CD8-positive, alpha-beta memory T cell (primary cell): ENCODE results near the gene TARS2. TPM values are rescaled to one million over a fixed set of nuclear protein-coding genes. Genes with fewer than 3 reads are reported as not detected.

Experiments
- CTCF ChIA-PET: fragments of 350-600 bp; sonication (Branson Sonifier 250); formaldehyde crosslinking; loops from one replicate; lab custom pipeline; 2021; ENCODE audit warnings: antibody characterized with exemption; lab: Charles Lee
- POLR2A ChIA-PET: fragments of 350-600 bp; sonication (Branson Sonifier 250); formaldehyde crosslinking; loops from one replicate; lab custom pipeline; 2021; ENCODE audit warnings: antibody characterized with exemption; lab: Charles Lee
- DNase-seq, 5 donors: peaks; one replicate each; pipeline versions ENCODE4 v3.0.0 to v3.0.0-alpha.2; 2020 to 2022; ENCODE audit warnings: mixed read lengths in 1 of 5
- H3K27ac ChIP-seq: one replicate; pipeline ENCODE4 v1.7.0; 2013; ENCODE audit warnings: low read depth, mild to moderate bottlenecking, low read length, moderate library complexity
- H3K27me3 ChIP-seq: 2 replicates; pipeline ENCODE4 v1.7.0; 2013; ENCODE audit warnings: low read length, mild to moderate bottlenecking; ENCODE audit not compliant: insufficient read depth, poor library complexity, severe bottlenecking
- H3K36me3 ChIP-seq: 2 replicates; pipeline ENCODE4 v1.7.0; 2013; ENCODE audit warnings: mild to moderate bottlenecking, low read length, moderate library complexity; ENCODE audit not compliant: insufficient read depth
- H3K4me1 ChIP-seq: 2 replicates; pipeline ENCODE4 v1.7.0; 2013; ENCODE audit warnings: mild to moderate bottlenecking, low read length, moderate library complexity; ENCODE audit not compliant: insufficient read depth
- H3K4me3 ChIP-seq: 2 replicates; pipeline ENCODE4 v1.7.0; 2013; ENCODE audit warnings: mild to moderate bottlenecking, low read length
- H3K9me3 ChIP-seq: 2 replicates; pipeline ENCODE4 v1.7.0; 2013; ENCODE audit warnings: mild to moderate bottlenecking, low read length
- H3K27ac Mint-ChIP-seq, 8 donors: one replicate each; pipeline ENCODE4 v1.8.0; 2020 to 2021; ENCODE audit warnings: mixed read lengths in 8 of 8, mild to moderate bottlenecking in 6 of 8, inconsistent platforms in 3 of 8, moderate library complexity in 3 of 8
- H3K27me3 Mint-ChIP-seq, 2 donors: one replicate each; pipeline ENCODE4 v1.8.0; 2020 to 2021; ENCODE audit warnings: mixed read lengths in 2 of 2, mild to moderate bottlenecking in 1 of 2, moderate library complexity in 1 of 2
- H3K36me3 Mint-ChIP-seq, 3 donors: one replicate each; pipeline ENCODE4 v1.8.0; 2020 to 2021; ENCODE audit warnings: mixed read lengths in 3 of 3, inconsistent platforms in 1 of 3, mild to moderate bottlenecking in 1 of 3
- H3K4me1 Mint-ChIP-seq, 3 donors: one replicate each; pipeline ENCODE4 v1.8.0; 2020 to 2021; ENCODE audit warnings: mixed read lengths in 3 of 3, inconsistent platforms in 1 of 3, mild to moderate bottlenecking in 1 of 3
- H3K4me3 Mint-ChIP-seq, 7 donors: one replicate each; pipeline ENCODE4 v1.8.0; 2020 to 2021; ENCODE audit warnings: mixed read lengths in 7 of 7, mild to moderate bottlenecking in 6 of 7, moderate library complexity in 4 of 7, inconsistent platforms in 2 of 7
- H3K9me3 Mint-ChIP-seq, 5 donors: one replicate each; pipeline ENCODE4 v1.8.0; 2020 to 2022; ENCODE audit warnings: mixed read lengths in 5 of 5, mild to moderate bottlenecking in 3 of 5, moderate library complexity in 2 of 5, inconsistent platforms in 1 of 5
- polyA plus RNA-seq: library from polyadenylated mRNA; unstranded; fragments of 300-500 nt; fragmentation: Illumina TruSeq; gene quantifications from one replicate; pipeline ENCODE4 v1.2.3, GENCODE V29; 2021
- total RNA-seq, 2 experiments: library from RNA; stranded (reverse); gene quantifications; one replicate each; pipeline ENCODE4 v1.2.3, GENCODE V29; 2021

The TARS2 gene
- total and polyA plus RNA-seq, 3 experiments from 2014 or later, result 29.0 to 51.2 (median 49.7) TPM

DNA sequence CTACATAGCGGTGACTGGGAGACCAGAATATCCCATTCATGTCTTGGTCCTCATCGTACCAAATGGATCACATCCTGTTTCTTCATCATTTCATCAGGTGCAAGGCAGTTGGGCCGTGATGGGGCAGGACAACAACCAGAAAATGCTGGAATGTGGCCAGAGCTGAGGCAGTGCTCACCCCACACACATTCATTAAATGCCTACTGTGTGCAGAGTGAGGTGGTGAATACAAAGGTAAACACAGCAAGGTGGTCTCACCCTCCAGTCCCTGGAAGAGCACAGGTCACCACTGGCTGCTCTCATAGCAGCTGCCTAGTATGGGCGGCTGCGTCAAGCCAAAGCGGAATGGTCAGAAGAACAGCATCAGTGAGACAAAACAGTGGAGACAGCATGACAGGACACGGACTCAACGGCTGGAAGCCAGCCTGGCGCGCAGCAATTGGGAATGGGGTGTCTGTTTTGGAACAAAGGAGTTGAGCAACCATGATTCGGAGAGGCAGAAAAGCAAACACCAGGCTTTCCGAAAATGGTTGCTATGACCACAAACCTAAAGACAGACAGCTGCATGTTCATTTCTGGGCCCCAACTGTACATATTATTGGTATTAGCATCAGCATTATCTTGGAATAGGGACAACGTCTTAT is 56.4 kb downstream of the TARS2 start:
- peaks cover 4% of the 10 kb centered on the region in 3 donors for H3K4me1 Mint-ChIP-seq
- Histone ChIP-seq H3K4me3 (no peak overlapping the region), H3K4me1 (peaks cover 3% of the 10 kb centered on the region), H3K9me3 (no peaks in the 10 kb centered on the region), H3K27ac (no peak overlapping the region), H3K27me3 (no peaks in the 10 kb centered on the region), H3K36me3 (no peaks in the 10 kb centered on the region)
- ChIA-PET POLR2A (no interaction called here), CTCF (interaction anchor here (0.6 to 1.2 kb wide), 3 partner anchors 11 to 707 kb away, joined by 4 to 6 read pairs (median 4); no protein-coding TSS in a partner anchor)
- no peaks in the 10 kb centered on the region for H3K36me3 Mint-ChIP-seq
- DNase-seq, result no peak
- peaks cover 27 to 36% of the 10 kb centered on the region in 2 donors for H3K27me3 Mint-ChIP-seq
- H3K4me3 Mint-ChIP-seq, result no peak overlapping the region
- no peaks in the 10 kb centered on the region for H3K9me3 Mint-ChIP-seq
- H3K27ac Mint-ChIP-seq, result no peak overlapping the region

DNA sequence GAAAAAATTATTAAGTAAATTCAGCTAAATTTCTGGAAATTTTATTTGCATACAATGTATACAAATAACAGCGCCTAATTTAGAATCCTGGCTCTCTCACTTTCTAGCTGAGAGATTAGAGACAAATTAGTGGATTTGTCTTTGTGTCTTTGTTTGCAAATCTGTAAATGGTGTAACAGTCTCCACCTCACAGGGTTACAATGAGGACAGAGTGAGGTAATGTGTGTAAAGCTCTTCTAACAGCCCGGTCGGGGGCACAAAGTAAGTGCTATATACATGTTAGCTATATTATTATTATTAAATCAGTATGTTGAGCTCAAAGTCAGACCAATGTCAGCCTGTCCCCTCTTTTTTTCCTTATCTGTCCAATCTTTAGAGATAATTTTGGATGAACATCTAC is 57.0 kb downstream of the TARS2 start:
- POLR2A ChIA-PET, result no interaction called here

DNA sequence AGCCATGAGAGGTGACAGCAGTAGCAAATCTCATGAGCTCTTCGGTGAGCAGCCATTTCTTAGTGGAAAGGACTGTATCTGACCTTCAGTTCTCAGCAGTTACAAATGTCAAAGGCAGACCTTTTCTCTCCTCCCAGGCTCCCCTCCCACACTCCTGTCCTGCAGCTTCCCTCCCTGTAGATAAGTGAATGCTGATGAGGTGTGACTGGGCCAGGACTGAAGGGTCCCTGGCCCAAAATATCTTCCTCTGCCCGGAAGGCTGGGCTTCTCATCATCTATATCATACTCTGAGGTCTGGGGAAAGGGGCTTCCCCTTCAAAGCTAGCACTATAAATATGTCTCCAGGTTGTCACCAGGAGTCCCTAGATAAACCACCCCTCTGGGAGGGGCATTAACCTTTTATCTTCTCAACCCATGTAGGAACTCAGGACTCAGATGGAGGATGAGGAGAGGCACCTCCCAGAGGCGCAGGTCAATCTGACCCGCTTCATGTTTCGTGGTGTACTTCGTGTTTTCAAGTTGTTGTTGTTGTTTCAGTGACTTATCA is 58.3 kb downstream of the TARS2 start:
- H3K27me3 ChIP-seq, result no peaks in the 10 kb centered on the region

More for the DNA sequence above, 57.0 kb downstream of the TARS2 start:
- no peaks in the 10 kb centered on the region for H3K36me3 Mint-ChIP-seq
- no peak overlapping the region for H3K27ac ChIP-seq
- H3K36me3 ChIP-seq, result no peaks in the 10 kb centered on the region
- H3K9me3 Mint-ChIP-seq, result no peaks in the 10 kb centered on the region
- no peaks in the 10 kb centered on the region for H3K9me3 ChIP-seq
- no peak overlapping the region for H3K4me3 ChIP-seq
- peaks cover 4% of the 10 kb centered on the region for H3K4me1 ChIP-seq
- H3K4me1 Mint-ChIP-seq, result peaks cover 4 to 5% (median 4%) of the 10 kb centered on the region in 3 donors
- H3K27ac Mint-ChIP-seq, result no peak overlapping the region
- CTCF ChIA-PET, result interaction anchor here (0.6 to 1.2 kb wide), 2 partner anchors 16 to 707 kb away, joined by 4 to 6 read pairs; no protein-coding TSS in a partner anchor
- no peak for DNase-seq
- peaks cover 26 to 33% of the 10 kb centered on the region in 2 donors for H3K27me3 Mint-ChIP-seq
- no peaks in the 10 kb centered on the region for H3K27me3 ChIP-seq
- no peak overlapping the region for H3K4me3 Mint-ChIP-seq

DNA sequence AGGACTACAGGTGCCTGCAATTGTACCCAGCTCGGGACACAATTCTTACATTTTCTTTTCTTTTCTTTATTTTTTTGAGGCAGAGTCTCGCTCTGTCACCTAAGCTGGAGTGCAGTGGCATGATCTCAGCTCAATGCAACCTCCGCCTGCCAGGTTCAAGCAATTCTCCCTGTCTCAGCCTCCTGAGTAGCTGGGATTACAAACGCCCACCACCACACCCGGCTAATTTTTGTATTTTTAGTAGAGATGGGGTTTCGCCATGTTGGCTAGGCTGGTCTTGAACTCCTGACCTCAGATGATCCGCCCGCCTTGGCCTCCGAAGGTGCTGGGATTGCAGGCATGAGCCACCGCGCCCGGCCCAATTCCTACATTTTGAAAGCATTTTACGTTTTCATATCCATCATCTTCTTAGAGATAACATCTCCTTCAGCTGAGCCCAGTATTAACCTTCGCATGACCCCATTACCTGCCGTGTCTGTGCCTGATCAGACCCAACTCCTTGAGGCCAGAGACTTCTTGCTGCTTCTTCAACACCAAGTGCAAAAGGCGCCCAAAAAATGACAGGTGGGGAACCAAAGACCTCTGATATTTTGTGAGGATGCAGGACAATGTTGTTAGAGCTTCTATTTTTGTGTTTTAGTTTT is 59.2 kb downstream of the TARS2 start:
- no peak for DNase-seq
- H3K4me1 ChIP-seq, result peaks cover 7% of the 10 kb centered on the region
- ChIA-PET CTCF (interaction anchor here (0.6 kb wide), 1 partner anchor 43 kb away, joined by 3 read pairs; no protein-coding TSS in a partner anchor), POLR2A (no interaction called here)
- Mint-ChIP-seq H3K4me1 (peaks cover 9 to 20% (median 10%) of the 10 kb centered on the region in 3 donors), H3K27me3 (peaks cover 29 to 38% of the 10 kb centered on the region in 2 donors), H3K27ac (peak overlapping the region in 1 of 8 donors; percentile 71), H3K9me3 (no peaks in the 10 kb centered on the region), H3K4me3 (no peak overlapping the region), H3K36me3 (no peaks in the 10 kb centered on the region)
- H3K4me3 ChIP-seq, result no peak overlapping the region
- no peaks in the 10 kb centered on the region for H3K36me3 ChIP-seq
- H3K27ac ChIP-seq, result no peak overlapping the region
- H3K9me3 ChIP-seq, result no peaks in the 10 kb centered on the region
- H3K27me3 ChIP-seq, result no peaks in the 10 kb centered on the region

More for the DNA sequence above, 58.3 kb downstream of the TARS2 start:
- CTCF ChIA-PET, result interaction anchor here (0.7 kb wide), 1 partner anchor 75 kb away, joined by 3 read pairs; no protein-coding TSS in a partner anchor
- H3K27ac Mint-ChIP-seq, result no peak overlapping the region
- Histone ChIP-seq H3K4me1 (peaks cover 4% of the 10 kb centered on the region), H3K27ac (peak overlapping the region; percentile 51), H3K4me3 (no peak overlapping the region), H3K9me3 (no peaks in the 10 kb centered on the region), H3K36me3 (no peaks in the 10 kb centered on the region)
- H3K9me3 Mint-ChIP-seq, result no peaks in the 10 kb centered on the region
- peaks cover 26 to 38% of the 10 kb centered on the region in 2 donors for H3K27me3 Mint-ChIP-seq
- H3K4me1 Mint-ChIP-seq, result peaks cover 4 to 12% (median 7%) of the 10 kb centered on the region in 3 donors
- no peaks in the 10 kb centered on the region for H3K36me3 Mint-ChIP-seq
- POLR2A ChIA-PET, result no interaction called here
- no peak for DNase-seq
- H3K4me3 Mint-ChIP-seq, result no peak overlapping the region

DNA sequence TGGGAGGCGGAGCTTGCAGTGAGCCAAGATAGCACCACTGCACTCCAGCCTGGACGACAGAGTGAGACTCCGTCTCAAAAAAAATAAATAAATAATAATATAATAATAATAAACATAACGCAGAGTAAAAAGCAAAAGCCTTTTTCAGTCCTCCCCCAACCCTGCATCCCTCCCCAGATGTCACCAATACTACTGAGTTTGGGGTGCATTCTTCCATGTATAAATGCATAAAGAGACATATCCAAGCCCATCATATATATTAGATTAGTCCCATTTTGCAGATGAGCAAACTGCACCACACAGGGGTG is 61.1 kb downstream of the TARS2 start:
- H3K4me1 Mint-ChIP-seq, result peaks cover 11 to 31% (median 14%) of the 10 kb centered on the region in 3 donors
- Histone ChIP-seq H3K36me3 (no peaks in the 10 kb centered on the region), H3K4me3 (peak overlapping the region; percentile 56), H3K27ac (peak overlapping the region; percentile 51), H3K4me1 (peaks cover 7% of the 10 kb centered on the region), H3K9me3 (no peaks in the 10 kb centered on the region), H3K27me3 (no peaks in the 10 kb centered on the region)
- no peaks in the 10 kb centered on the region for H3K36me3 Mint-ChIP-seq
- H3K4me3 Mint-ChIP-seq, result peak overlapping the region; percentile 76 to 92 (median 81)
- ChIA-PET POLR2A (interaction anchor here (0.7 to 3.7 kb wide), 5 partner anchors 13 to 643 kb away, joined by 3 to 15 read pairs (median 4); no protein-coding TSS in a partner anchor), CTCF (interaction anchor here (0.8 to 4.5 kb wide), 3 partner anchors 12 to 32 kb away, joined by 3 to 40 read pairs (median 5); no protein-coding TSS in a partner anchor)
- peak overlapping the region in 2 of 8 donors; percentile 29 to 78 for H3K27ac Mint-ChIP-seq
- H3K27me3 Mint-ChIP-seq, result peaks cover 24 to 32% of the 10 kb centered on the region in 2 donors
- no peaks in the 10 kb centered on the region for H3K9me3 Mint-ChIP-seq
- DNase-seq, result no peak

DNA sequence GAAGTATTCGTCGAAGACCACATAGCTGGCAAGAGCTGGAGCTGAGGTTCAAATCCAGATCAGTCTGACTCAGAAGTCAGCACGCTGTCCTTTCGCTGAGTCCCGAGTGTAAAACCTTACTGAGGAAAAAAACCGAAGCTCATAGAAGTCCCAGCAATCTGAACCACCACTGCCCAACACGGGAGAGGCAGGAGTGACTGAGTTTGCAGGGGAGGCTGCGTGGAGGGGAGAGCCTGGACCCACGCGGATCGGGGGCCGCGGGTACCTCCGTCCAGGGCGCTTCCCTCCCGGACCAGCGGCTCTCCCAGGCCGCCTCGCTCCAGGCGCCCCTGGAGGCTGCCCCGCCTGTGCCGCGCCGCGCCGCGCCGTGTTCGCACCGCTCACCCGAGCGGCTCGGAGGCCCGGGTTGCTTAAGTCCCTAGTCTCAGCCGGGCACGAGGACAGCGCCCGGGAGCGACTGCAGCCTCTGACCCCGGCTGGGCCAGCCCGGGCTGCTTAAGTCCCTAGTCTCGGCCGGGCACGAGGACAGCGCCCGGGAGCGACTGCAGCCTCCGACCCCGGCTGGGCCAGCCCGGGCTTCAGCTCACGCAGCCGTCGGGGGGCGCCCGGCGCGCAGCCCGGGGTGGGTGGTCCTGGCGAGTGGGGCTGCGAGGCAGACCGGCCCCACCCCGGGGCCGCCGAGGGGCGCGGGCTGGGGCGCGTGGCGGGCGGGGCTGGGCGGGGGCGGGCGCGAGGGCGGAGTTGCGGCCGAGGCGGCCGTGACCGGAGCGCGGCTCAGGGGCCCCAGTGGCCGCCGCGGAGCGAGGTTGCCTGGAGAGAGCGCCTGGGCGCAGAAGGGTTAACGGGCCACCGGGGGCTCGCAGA is 61.6 kb downstream of the TARS2 start, which contains the start of gene ADAMTSL4:
Gene ADAMTSL4, plus strand, starts transcription at position 777 of the 864 bp plus-strand sequence. CDS start 2,881 bp downstream, outside the sequence.
- Histone ChIP-seq H3K4me3 (peak within 1 kb of the TSS; percentile 56), H3K36me3 (no peaks in the 10 kb centered on the region), H3K4me1 (peaks cover 7% of the 10 kb centered on the region), H3K27me3 (no peaks in the 10 kb centered on the region), H3K9me3 (no peaks in the 10 kb centered on the region), H3K27ac (peak within 1 kb of the TSS; percentile 67)
- no peaks in the 10 kb centered on the region for H3K36me3 Mint-ChIP-seq
- H3K4me3 Mint-ChIP-seq, result peak within 1 kb of the TSS; percentile 76 to 92 (median 81)
- DNase-seq, result peak in 1 of 5 donors; percentile 33
- peaks cover 11 to 31% (median 14%) of the 10 kb centered on the region in 3 donors for H3K4me1 Mint-ChIP-seq
- POLR2A ChIA-PET, result interaction anchor here (0.7 to 3.7 kb wide), 4 partner anchors 12 to 644 kb away, joined by 3 to 15 read pairs (median 4); no protein-coding TSS in a partner anchor
- H3K9me3 Mint-ChIP-seq, result no peaks in the 10 kb centered on the region
- H3K27ac Mint-ChIP-seq, result peak within 1 kb of the TSS in 2 of 8 donors; percentile 29 to 78
- CTCF ChIA-PET, result interaction anchor here (0.8 to 4.5 kb wide), 3 partner anchors 11 to 33 kb away, joined by 3 to 40 read pairs (median 5); no protein-coding TSS in a partner anchor
- peaks cover 24 to 26% of the 10 kb centered on the region in 2 donors for H3K27me3 Mint-ChIP-seq
